Suppressor macrophage (primary cell): ENCODE measurements around the gene CARS1.

Experiments used
- DNase-seq, 4 experiments: peaks; one replicate each; pipeline ENCODE4 v3.0.0-alpha.2; 2020 to 2022

Gene CARS1

DNA sequence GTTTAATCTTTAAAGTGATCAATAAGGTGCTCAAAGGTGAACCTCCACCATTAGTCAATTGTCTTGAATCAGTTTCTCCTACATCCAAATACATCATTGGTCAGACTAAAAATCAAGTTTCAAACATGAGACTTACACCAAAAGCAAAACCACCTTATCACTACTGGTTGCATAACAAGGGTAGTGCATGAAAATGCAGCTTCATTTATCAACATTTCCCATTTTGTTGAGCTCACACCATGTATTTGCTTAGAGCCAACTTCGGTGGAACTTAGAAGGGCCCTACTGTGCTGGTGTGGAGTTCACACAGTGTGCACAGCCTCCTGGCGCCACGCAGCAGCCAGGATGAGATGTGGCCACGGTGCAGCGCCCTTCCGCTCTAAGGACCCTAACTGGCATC is 104.9 kb downstream of the CARS1 start:
- no peak for DNase-seq

GRCh38 chr11:2951231-2952110 is 105.8 kb downstream of the CARS1 start:
- DNase-seq, result no peak
